ENCODE data around the gene PHF8.

Gene PHF8

GRCh38 chrX:54044126-54044876 is at the start of gene PHF8:
Gene PHF8 (minus strand): TSS chrX:54044473. CDS start chrX:54042728, 1,745 bp downstream.
- peak; percentile 95 for DNase-seq

GRCh38 chrX:54093571-54093970 is 49.3 kb upstream of the PHF8 start:
- no peak for DNase-seq

GRCh38 chrX:54093159-54093558 is 48.9 kb upstream of the PHF8 start:
- no peak for DNase-seq

- DNase-seq: no peak
Measured at GRCh38 chrX:54090880-54091279, 46.6 kb upstream of the PHF8 start.

- no peak for DNase-seq
Measured at GRCh38 chrX:54089191-54089590, 44.9 kb upstream of the PHF8 start.

- no peak for DNase-seq
Measured at GRCh38 chrX:54087661-54088060, 43.4 kb upstream of the PHF8 start.

- no peak for DNase-seq
Measured at GRCh38 chrX:54085666-54086065, 41.4 kb upstream of the PHF8 start.

- DNase-seq: no peak
Measured at GRCh38 chrX:54076903-54077302, 32.6 kb upstream of the PHF8 start.

GRCh38 chrX:54074826-54075225 is 30.6 kb upstream of the PHF8 start:
- no peak for DNase-seq

- no peak for DNase-seq
Measured at GRCh38 chrX:54067766-54068165, 23.5 kb upstream of the PHF8 start.

- DNase-seq: no peak
Measured at GRCh38 chrX:54066841-54067240, 22.6 kb upstream of the PHF8 start.

GRCh38 chrX:54064564-54064963 is 20.3 kb upstream of the PHF8 start:
- no peak for DNase-seq

- no peak for DNase-seq
Measured at GRCh38 chrX:54063361-54063760, 19.1 kb upstream of the PHF8 start.

- no peak for DNase-seq
Measured at GRCh38 chrX:54049801-54050200, 5.5 kb upstream of the PHF8 start.

GRCh38 chrX:54048412-54048811 is 4.1 kb upstream of the PHF8 start:
- no peak for DNase-seq

GRCh38 chrX:54045563-54046228 is 1.4 kb upstream of the PHF8 start:
- no peak for DNase-seq

- DNase-seq: no peak
Measured at GRCh38 chrX:54044877-54045338, 635 bp upstream of the PHF8 start.

- peak; percentile 46 for DNase-seq
Measured at GRCh38 chrX:54043541-54044125, 640 bp downstream of the PHF8 start.

- DNase-seq: no peak
Measured at GRCh38 chrX:54043056-54043455, 1.2 kb downstream of the PHF8 start.

- DNase-seq: peak; percentile 55
Measured at GRCh38 chrX:54042609-54043021, 1.7 kb downstream of the PHF8 start.

- DNase-seq: no peak
Measured at GRCh38 chrX:54030329-54030728, 13.9 kb downstream of the PHF8 start.

- no peak for DNase-seq
Measured at GRCh38 chrX:54029529-54030143, 14.6 kb downstream of the PHF8 start.

GRCh38 chrX:54024350-54024749 is 19.9 kb downstream of the PHF8 start:
- DNase-seq: no peak

Measured in stimulated activated CD8-positive, alpha-beta memory T cell treated with anti-CD3 and anti-CD28 coated beads, Interleukin-4, amount 100 ng/mL, for 48 hours (primary cell).